Measurements from ENCODE around the gene ZNF79.

GRCh38 chr9:127446713-127447415 is 22.7 kb downstream of the ZNF79 start:
- TF ChIP-seq OSR1 (CRISPR knock-in tag; IDR thresholded peaks at IDR 0.05) (no peak), ZFP3 (CRISPR knock-in tag; IDR thresholded peaks at IDR 0.05) (no peak), TOX (CRISPR knock-in tag; IDR thresholded peaks at IDR 0.05; ENCODE audit: borderline replicate concordance) (no peak), CREB5 (CRISPR knock-in tag; IDR thresholded peaks at IDR 0.05; ENCODE audit: low read depth) (no peak), ZNF70 (CRISPR knock-in tag; IDR thresholded peaks at IDR 0.05) (no peak), RARB (CRISPR knock-in tag; IDR thresholded peaks at IDR 0.05) (no peak), SNAI2 (CRISPR knock-in tag; IDR thresholded peaks at IDR 0.05) (no peak), CSDC2 (CRISPR knock-in tag; IDR thresholded peaks at IDR 0.05) (no peak), CSRNP3 (CRISPR knock-in tag; IDR thresholded peaks at IDR 0.05) (no peak), ZNF565 (CRISPR knock-in tag; conservative IDR thresholded peaks at IDR 0.05; ENCODE audit: low read depth) (no peak), ESRRG (CRISPR knock-in tag; IDR thresholded peaks at IDR 0.05) (no peak), ISL1 (CRISPR knock-in tag; IDR thresholded peaks at IDR 0.05) (no peak), PATZ1 (CRISPR knock-in tag; IDR thresholded peaks at IDR 0.05; ENCODE audit: borderline replicate concordance) (no peak), ZC3H10 (CRISPR knock-in tag; IDR thresholded peaks at IDR 0.05) (no peak)

Measured in SK-N-SH treated with all-trans-retinoic acid at 6 μM for 48 hours (cell line).